ENCODE results near the gene REXO4. TPM values are rescaled to one million over a fixed set of nuclear protein-coding genes. Genes with fewer than 3 reads are reported as not detected.
"Not testable (repeated sequence)": the region's sequence is repeated elsewhere in the genome, so short reads cannot be mapped to it uniquely, and the experiment has no call there.

REXO4 gene
- total and polyA plus RNA-seq, 4 experiments from 2014 or later: 10.7 to 39.0 (median 32.0) TPM

- ChIA-PET POLR2A (ENCODE audit: partially characterized antibody) (no interaction called here), CTCF (ENCODE audit: partially characterized antibody) (no interaction called here)
- no peaks in the 10 kb centered on the region for H3K27me3 Mint-ChIP-seq
- no peak overlapping the region for H3K4me3 Mint-ChIP-seq
- H3K27ac Mint-ChIP-seq: no peak overlapping the region
- H3K9me3 Mint-ChIP-seq: no peaks in the 10 kb centered on the region
- DNase-seq: no peak
- Histone ChIP-seq H3K27me3 (ENCODE audit: insufficient read depth, low read length) (no peaks in the 10 kb centered on the region), H3K9me3 (ENCODE audit: control insufficient read depth in 1 of 2, low read length in 2 of 2) (no peaks in the 10 kb centered on the region), H3K36me3 (ENCODE audit: insufficient read depth, low read length) (no peaks in the 10 kb centered on the region), H3K4me1 (ENCODE audit: insufficient read depth, low read length) (peaks cover 10% of the 10 kb centered on the region), H3K4me3 (ENCODE audit: low read length in 2 of 2) (no peak overlapping the region), H3K27ac (ENCODE audit: low read depth, low read length) (no peak overlapping the region)
- intact Hi-C loops (cut with micrococcal nuclease): no loop called here
- peaks cover 2 to 21% (median 6%) of the 10 kb centered on the region in 4 donors for H3K4me1 Mint-ChIP-seq
- H3K36me3 Mint-ChIP-seq: peaks cover 0 to 4% of the 10 kb centered on the region in 2 donors
Observed at GRCh38 chr9:133456409-133456808, 38.6 kb upstream of the REXO4 start.

GRCh38 chr9:133455936-133456335 is 38.1 kb upstream of the REXO4 start:
- CTCF ChIA-PET (ENCODE audit: partially characterized antibody): no interaction called here
- H3K4me3 ChIP-seq (ENCODE audit: low read length in 2 of 2): no peak overlapping the region
- H3K27me3 ChIP-seq (ENCODE audit: insufficient read depth, low read length): no peaks in the 10 kb centered on the region
- H3K4me1 Mint-ChIP-seq: peaks cover 2 to 21% (median 6%) of the 10 kb centered on the region in 4 donors
- H3K36me3 ChIP-seq (ENCODE audit: insufficient read depth, low read length): no peaks in the 10 kb centered on the region
- no peak overlapping the region for H3K27ac ChIP-seq (ENCODE audit: low read depth, low read length)
- H3K9me3 ChIP-seq (ENCODE audit: control insufficient read depth in 1 of 2, low read length in 2 of 2): no peaks in the 10 kb centered on the region
- peaks cover 0 to 4% of the 10 kb centered on the region in 2 donors for H3K36me3 Mint-ChIP-seq
- intact Hi-C loops (cut with micrococcal nuclease): no loop called here
- no peak overlapping the region for H3K27ac Mint-ChIP-seq
- H3K4me3 Mint-ChIP-seq: no peak overlapping the region
- no peaks in the 10 kb centered on the region for H3K9me3 Mint-ChIP-seq
- H3K27me3 Mint-ChIP-seq: no peaks in the 10 kb centered on the region
- peaks cover 10% of the 10 kb centered on the region for H3K4me1 ChIP-seq (ENCODE audit: insufficient read depth, low read length)
- POLR2A ChIA-PET (ENCODE audit: partially characterized antibody): no interaction called here
- no peak for DNase-seq

DNA sequence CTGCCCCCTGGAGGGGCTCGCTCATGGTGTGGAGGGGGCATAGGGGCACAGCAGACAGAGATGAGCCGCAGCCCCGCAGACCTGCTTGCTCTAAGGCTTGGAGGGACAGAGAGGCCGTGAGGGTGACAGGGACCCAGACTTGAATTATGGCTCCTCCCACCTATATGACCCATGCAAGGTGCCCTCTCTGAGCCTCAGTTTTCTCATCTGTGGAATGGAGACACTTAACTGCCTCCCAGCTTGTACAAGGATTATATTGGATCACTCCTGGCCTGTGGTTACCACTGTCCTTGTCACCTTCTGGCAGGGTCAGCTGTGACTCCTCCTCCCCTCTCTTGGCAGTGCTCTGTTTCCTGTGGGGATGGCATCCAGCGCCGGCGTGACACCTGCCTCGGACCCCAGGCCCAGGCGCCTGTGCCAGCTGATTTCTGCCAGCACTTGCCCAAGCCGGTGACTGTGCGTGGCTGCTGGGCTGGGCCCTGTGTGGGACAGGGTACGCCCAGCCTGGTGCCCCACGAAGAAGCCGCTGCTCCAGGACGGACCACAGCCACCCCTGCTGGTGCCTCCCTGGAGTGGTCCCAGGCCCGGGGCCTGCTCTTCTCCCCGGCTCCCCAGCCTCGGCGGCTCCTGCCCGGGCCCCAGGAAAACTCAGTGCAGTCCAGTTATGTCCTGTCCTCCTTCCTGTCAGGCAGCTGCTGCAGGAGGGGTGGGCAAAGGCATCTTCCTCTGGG is 37.3 kb upstream of the REXO4 start:
- Mint-ChIP-seq H3K27ac (peak overlapping the region in 1 of 7 donors; percentile 78), H3K36me3 (peaks cover 0 to 4% of the 10 kb centered on the region in 2 donors), H3K4me1 (peaks cover 0 to 16% (median 5%) of the 10 kb centered on the region in 4 donors), H3K27me3 (no peaks in the 10 kb centered on the region), H3K9me3 (no peaks in the 10 kb centered on the region), H3K4me3 (no peak overlapping the region)
- no peak overlapping the region for H3K27ac ChIP-seq (ENCODE audit: low read depth, low read length)
- H3K36me3 ChIP-seq (ENCODE audit: insufficient read depth, low read length): no peaks in the 10 kb centered on the region
- H3K27me3 ChIP-seq (ENCODE audit: insufficient read depth, low read length): no peaks in the 10 kb centered on the region
- DNase-seq: peak in 1 of 5 donors; percentile 13
- no peaks in the 10 kb centered on the region for H3K9me3 ChIP-seq (ENCODE audit: control insufficient read depth in 1 of 2, low read length in 2 of 2)
- ChIA-PET CTCF (ENCODE audit: partially characterized antibody) (no interaction called here), POLR2A (ENCODE audit: partially characterized antibody) (no interaction called here)
- intact Hi-C loops (cut with micrococcal nuclease): no loop called here
- H3K4me1 ChIP-seq (ENCODE audit: insufficient read depth, low read length): peaks cover 10% of the 10 kb centered on the region
- no peak overlapping the region for H3K4me3 ChIP-seq (ENCODE audit: low read length in 2 of 2)

DNA sequence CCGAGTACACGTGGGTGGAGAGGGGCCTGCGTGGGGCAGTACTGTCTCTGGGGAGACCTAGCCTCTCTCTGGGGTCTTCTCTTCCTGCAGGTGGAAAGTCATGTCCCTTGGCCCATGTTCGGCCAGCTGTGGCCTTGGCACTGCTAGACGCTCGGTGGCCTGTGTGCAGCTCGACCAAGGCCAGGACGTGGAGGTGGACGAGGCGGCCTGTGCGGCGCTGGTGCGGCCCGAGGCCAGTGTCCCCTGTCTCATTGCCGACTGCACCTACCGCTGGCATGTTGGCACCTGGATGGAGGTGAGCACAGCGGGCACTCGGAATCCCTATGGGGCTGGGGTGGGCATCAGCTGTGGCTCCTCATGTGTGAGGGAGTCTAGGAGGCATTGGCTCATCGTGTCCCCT is 36.5 kb upstream of the REXO4 start:
- Mint-ChIP-seq H3K27ac (no peak overlapping the region), H3K4me3 (no peak overlapping the region)
- intact Hi-C loops (cut with micrococcal nuclease): no loop called here

DNA sequence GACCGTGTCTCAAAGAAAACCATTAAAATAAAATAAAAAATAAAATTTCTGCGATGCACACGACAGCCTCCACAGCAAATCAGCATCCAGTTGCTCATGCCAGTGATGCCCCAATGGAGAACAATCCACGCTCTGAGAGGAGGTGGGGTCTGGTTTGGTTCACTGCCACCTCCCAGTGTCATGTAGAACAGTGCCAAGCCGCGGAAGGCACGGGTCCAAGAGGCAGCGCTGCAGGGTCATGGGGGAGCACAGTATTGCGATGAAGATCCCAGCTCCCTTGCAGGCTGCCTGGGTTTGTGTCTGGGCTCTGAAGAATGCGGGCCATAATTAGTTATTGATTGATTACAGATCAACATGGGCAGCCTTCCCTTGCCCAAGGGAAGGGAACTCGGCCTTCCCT is 35.8 kb upstream of the REXO4 start:
- Histone ChIP-seq H3K9me3 (ENCODE audit: control insufficient read depth in 1 of 2, low read length in 2 of 2) (no peaks in the 10 kb centered on the region), H3K27ac (ENCODE audit: low read depth, low read length) (no peak overlapping the region), H3K4me1 (ENCODE audit: insufficient read depth, low read length) (peaks cover 1% of the 10 kb centered on the region), H3K4me3 (ENCODE audit: low read length in 2 of 2) (no peak overlapping the region), H3K27me3 (ENCODE audit: insufficient read depth, low read length) (no peaks in the 10 kb centered on the region), H3K36me3 (ENCODE audit: insufficient read depth, low read length) (no peaks in the 10 kb centered on the region)
- CTCF ChIA-PET (ENCODE audit: partially characterized antibody): no interaction called here
- POLR2A ChIA-PET (ENCODE audit: partially characterized antibody): no interaction called here
- no peaks in the 10 kb centered on the region for H3K36me3 Mint-ChIP-seq
- intact Hi-C loops (cut with micrococcal nuclease): no loop called here
- H3K27me3 Mint-ChIP-seq: peaks cover 0 to 3% of the 10 kb centered on the region in 2 donors
- no peaks in the 10 kb centered on the region for H3K9me3 Mint-ChIP-seq
- peaks cover 0 to 2% (median 1%) of the 10 kb centered on the region in 4 donors for H3K4me1 Mint-ChIP-seq
- DNase-seq: peak in 1 of 5 donors; percentile 3
- H3K27ac Mint-ChIP-seq: no peak overlapping the region
- no peak overlapping the region for H3K4me3 Mint-ChIP-seq

More for the DNA sequence above, 36.5 kb upstream of the REXO4 start:
- Mint-ChIP-seq H3K36me3 (no peaks in the 10 kb centered on the region), H3K4me1 (peaks cover 0 to 9% (median 4%) of the 10 kb centered on the region in 4 donors), H3K27me3 (no peaks in the 10 kb centered on the region), H3K9me3 (no peaks in the 10 kb centered on the region)
- H3K27ac ChIP-seq (ENCODE audit: low read depth, low read length): no peak overlapping the region
- DNase-seq: peak in 1 of 5 donors; percentile 3
- ChIA-PET POLR2A (ENCODE audit: partially characterized antibody) (no interaction called here), CTCF (ENCODE audit: partially characterized antibody) (no interaction called here)
- no peak overlapping the region for H3K4me3 ChIP-seq (ENCODE audit: low read length in 2 of 2)
- no peaks in the 10 kb centered on the region for H3K9me3 ChIP-seq (ENCODE audit: control insufficient read depth in 1 of 2, low read length in 2 of 2)
- no peaks in the 10 kb centered on the region for H3K36me3 ChIP-seq (ENCODE audit: insufficient read depth, low read length)
- H3K4me1 ChIP-seq (ENCODE audit: insufficient read depth, low read length): peaks cover 8% of the 10 kb centered on the region
- H3K27me3 ChIP-seq (ENCODE audit: insufficient read depth, low read length): no peaks in the 10 kb centered on the region

- no peaks in the 10 kb centered on the region for H3K9me3 Mint-ChIP-seq
- no peaks in the 10 kb centered on the region for H3K4me1 Mint-ChIP-seq
- POLR2A ChIA-PET (ENCODE audit: partially characterized antibody): no interaction called here
- intact Hi-C loops (cut with micrococcal nuclease): no loop called here
- no peaks in the 10 kb centered on the region for H3K27me3 ChIP-seq (ENCODE audit: insufficient read depth, low read length)
- H3K4me3 ChIP-seq (ENCODE audit: low read length in 2 of 2): no peak overlapping the region
- H3K27ac Mint-ChIP-seq: no peak overlapping the region
- no peaks in the 10 kb centered on the region for H3K36me3 Mint-ChIP-seq
- H3K4me1 ChIP-seq (ENCODE audit: insufficient read depth, low read length): no peaks in the 10 kb centered on the region
- peaks cover 0 to 3% of the 10 kb centered on the region in 2 donors for H3K27me3 Mint-ChIP-seq
- no peak overlapping the region for H3K4me3 Mint-ChIP-seq
- H3K9me3 ChIP-seq (ENCODE audit: control insufficient read depth in 1 of 2, low read length in 2 of 2): no peaks in the 10 kb centered on the region
- CTCF ChIA-PET (ENCODE audit: partially characterized antibody): interaction anchor here (1.0 kb wide), 1 partner anchor 266 kb away, joined by 3 read pairs; no protein-coding TSS in a partner anchor
- no peak for DNase-seq
- H3K27ac ChIP-seq (ENCODE audit: low read depth, low read length): no peak overlapping the region
- no peaks in the 10 kb centered on the region for H3K36me3 ChIP-seq (ENCODE audit: insufficient read depth, low read length)
Observed at GRCh38 chr9:133452562-133452961, 34.8 kb upstream of the REXO4 start.

- intact Hi-C loops (cut with micrococcal nuclease); H3K27ac Mint-ChIP-seq; POLR2A ChIA-PET (ENCODE audit: partially characterized antibody); H3K27me3 ChIP-seq (ENCODE audit: insufficient read depth, low read length); H3K9me3 Mint-ChIP-seq; H3K36me3 Mint-ChIP-seq; H3K27me3 Mint-ChIP-seq; H3K9me3 ChIP-seq (ENCODE audit: control insufficient read depth in 1 of 2, low read length in 2 of 2); H3K4me1 Mint-ChIP-seq; H3K4me3 Mint-ChIP-seq; H3K4me3 ChIP-seq (ENCODE audit: low read length in 2 of 2); H3K36me3 ChIP-seq (ENCODE audit: insufficient read depth, low read length); CTCF ChIA-PET (ENCODE audit: partially characterized antibody); H3K27ac ChIP-seq (ENCODE audit: low read depth, low read length); H3K4me1 ChIP-seq (ENCODE audit: insufficient read depth, low read length): not testable (repeated sequence)
- peak in 1 of 5 donors; percentile 18 for DNase-seq
Observed at GRCh38 chr9:133451865-133452264, 34.1 kb upstream of the REXO4 start.
